ENCODE results near the gene CROCC2.

Gene CROCC2

GRCh38 chr2:240876035-240876474 lies 30.1 kb upstream of the CROCC2 start:
- DNase-seq, result no peak

GRCh38 chr2:240876475-240877251 lies 29.5 kb upstream of the CROCC2 start:
- no peak for DNase-seq

GRCh38 chr2:240877460-240878340 lies 28.4 kb upstream of the CROCC2 start:
- no peak for DNase-seq

DNA sequence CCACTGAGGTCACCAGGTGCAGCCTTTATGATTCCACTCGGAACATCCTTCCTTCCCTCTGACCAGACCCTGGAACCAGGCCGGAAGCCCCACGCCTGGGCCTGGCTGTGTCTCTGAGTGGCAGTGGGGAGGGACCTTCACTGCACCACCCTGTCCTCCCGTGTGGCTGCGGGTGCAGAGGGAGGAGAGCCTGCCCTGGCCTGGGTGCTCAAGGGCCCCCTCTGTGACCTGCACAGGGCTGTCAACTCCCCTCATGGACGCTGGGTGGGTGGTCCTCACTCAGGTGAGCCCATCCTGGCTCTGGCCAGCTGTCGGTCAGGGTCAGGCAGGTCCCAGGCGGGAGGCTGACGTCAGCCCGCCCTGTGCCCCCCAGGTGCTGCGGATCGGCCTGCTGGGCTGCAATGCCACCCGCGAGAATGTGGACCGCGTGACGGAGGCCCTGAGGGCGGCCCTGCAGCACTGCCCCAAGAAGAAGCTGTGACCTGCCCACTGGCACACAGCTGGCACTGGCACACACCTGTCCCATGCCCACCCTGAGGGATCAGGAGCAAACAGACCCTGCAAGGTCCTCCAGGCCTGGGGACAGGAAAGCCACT lies 27.7 kb upstream of the CROCC2 start:
- DNase-seq, result no peak

DNA sequence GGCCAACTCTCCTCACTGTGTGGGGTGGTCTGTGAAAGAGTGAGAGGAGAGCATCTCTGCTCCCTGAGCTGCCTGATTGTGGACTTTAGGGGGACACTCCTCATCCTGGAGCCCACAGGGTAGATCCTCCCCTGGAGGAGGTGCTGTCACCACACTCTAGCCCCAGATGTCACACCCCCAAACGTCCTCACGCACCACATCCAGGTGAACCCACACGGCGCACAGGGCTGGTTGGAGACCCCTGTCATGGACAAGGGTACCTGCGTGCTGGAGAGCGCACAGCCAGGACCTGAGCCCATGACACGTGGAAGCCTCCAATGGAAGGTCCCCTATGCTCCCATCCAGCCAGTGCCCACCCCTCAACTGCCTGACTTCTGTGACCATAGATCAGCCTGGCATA lies 27.0 kb upstream of the CROCC2 start:
- no peak for DNase-seq

DNA sequence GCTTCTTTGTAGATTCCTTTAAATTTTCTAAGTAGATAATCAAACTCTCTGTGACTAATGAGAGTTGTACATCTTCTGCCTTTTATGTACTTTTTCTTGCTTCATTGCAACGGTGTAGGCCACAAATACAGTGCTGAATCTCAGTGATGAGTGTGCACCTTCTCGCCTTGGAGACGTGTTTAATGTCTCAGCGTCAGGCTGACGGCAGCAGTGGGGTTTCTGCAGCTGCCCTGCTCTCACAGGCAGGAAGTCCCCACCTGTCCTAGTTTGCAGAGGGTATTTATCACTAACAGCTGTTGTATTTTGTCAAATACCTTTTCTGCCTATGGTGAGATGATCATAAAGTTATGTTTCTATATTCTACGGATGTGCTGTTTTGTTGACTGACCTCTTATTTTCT lies 24.2 kb upstream of the CROCC2 start:
- DNase-seq, result no peak

DNA sequence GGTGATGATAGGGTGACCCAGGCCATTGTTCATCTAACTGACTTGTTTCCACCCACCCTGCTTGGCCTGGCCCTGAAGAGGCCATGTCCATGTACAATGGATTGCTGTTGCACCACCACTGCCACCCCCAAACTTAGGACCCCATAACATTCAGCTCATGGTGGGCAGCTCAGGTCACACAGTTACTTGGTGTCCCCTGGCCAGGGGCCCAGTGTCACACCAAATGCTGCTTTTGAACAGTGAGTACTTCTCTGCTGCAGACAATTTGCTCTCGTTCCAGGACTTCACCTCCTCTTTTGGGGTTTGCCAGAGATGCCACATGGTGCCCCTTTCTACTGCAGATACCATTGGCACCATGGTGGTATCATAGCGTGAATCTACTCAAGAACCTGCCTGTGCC lies 21.9 kb upstream of the CROCC2 start:
- no peak for DNase-seq

DNA sequence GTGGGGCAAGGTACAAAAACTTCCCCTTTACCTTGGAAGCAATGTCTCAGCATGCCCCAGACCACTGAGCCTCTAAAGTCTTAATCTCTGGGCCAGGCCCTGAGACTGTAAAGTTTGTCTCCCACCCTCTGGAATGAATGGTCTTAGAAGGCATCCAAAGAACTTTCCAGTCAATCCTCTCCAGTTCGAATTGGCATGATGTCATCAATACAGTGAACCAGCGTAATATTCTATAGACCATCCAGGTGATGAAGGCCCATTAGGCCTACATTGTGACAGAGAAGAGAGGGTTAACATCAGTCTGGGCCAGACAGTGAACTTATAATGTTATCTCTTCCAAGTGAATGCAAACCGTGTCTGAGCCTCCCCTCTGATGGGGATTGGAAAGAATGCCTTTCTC lies 21.4 kb upstream of the CROCC2 start:
- no peak for DNase-seq

DNA sequence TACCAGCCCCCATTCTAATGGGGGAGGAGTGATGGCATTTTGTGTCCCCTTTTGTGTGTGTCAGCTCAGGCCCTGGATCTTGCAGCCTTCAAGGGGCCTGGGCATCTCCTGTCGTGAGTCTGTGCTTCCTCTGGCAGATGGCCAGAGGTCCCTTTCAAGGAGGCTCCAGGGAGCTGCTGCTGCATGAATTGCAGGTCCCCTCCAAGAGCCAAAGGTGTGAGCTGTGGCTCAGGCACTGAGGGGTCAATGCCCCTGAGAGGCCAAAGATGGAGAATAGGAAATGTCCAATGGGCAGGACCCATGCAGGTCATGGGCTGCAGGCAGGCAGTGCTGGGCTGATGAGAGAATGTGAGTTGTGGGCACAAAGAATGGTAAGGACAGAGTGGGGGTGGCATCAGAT lies 20.6 kb upstream of the CROCC2 start:
- no peak for DNase-seq

GRCh38 chr2:240886023-240886565 lies 20.0 kb upstream of the CROCC2 start:
- no peak for DNase-seq

DNA sequence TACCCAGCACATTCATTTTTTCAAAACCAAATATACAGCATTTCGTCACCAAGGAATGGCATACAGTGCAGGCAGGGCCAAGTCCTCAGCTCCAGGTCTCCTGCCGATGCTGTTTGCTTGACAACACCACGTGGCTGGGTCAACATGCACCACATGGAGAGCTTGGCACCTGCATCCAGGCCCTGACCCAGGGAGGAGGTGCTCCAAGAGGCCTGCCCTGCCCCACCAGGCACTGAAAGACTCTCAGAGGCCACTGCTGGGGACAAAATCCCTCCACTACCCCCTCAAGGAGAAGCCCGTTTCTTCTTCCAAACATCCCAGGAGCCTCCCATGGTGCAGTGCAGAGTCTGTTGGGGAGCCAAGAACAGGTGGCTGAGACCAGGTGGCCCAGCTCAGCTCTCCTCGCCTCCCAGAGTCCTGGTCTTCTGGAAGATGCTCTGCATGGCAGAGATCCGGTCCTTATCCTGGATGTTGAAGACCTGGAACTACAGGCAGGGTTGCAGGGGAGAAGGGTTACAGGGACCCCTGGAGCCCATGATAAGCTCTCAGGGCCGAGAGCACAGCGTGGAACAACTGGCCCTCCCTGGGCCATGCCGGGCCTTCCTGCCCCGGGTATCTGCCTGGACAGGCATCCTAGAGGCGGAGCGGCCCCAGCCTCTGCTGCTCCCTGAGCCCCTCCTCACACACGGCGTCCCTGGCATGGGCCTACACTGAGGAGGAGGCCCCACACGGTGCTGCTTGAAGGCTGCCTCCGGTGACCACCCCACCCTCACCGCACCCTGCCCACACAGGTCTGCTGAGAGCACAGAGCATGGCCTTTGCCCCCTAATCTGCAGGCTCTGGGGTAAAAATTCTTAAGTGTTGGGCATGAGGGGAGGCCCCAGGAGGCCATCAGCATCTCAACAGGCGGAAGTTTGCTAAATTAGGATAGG lies 19.2 kb upstream of the CROCC2 start:
- DNase-seq, result no peak

GRCh38 chr2:240887631-240888030 lies 18.5 kb upstream of the CROCC2 start:
- no peak for DNase-seq

GRCh38 chr2:240888130-240888889 lies 17.8 kb upstream of the CROCC2 start:
- no peak for DNase-seq

DNA sequence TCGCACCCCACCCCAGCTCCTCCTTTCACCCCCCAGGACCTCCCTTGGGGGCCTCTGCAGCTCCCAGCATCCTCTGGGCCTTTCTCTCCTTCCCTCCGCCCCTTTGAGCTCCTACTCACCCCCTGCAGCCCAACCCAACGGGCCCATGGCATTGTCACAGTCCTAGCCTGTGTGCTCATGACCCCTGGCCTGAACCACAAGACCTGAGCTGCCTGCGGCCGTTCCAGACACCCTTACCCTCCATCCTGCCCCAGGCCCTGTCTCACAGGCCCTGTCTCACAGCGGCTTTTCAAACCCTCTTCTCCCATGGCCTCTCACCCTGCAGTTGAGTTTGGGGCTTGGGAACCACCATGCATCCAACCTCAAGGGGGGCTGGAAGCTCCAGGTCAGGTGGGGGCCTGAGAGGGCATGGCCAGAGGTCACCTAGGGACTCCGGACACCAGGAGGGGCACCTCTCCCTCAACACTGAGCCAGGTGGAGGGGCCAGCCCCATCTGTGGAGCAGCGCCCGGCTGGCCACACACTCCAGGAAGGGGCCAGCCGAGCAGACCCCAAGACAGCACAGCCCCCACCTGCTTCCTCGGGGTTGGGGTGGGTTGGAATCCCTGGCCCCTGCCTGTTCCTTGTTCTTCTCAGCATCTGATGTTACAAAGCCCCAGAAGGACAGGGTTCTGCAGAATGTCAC lies 17.1 kb upstream of the CROCC2 start:
- no peak for DNase-seq

DNA sequence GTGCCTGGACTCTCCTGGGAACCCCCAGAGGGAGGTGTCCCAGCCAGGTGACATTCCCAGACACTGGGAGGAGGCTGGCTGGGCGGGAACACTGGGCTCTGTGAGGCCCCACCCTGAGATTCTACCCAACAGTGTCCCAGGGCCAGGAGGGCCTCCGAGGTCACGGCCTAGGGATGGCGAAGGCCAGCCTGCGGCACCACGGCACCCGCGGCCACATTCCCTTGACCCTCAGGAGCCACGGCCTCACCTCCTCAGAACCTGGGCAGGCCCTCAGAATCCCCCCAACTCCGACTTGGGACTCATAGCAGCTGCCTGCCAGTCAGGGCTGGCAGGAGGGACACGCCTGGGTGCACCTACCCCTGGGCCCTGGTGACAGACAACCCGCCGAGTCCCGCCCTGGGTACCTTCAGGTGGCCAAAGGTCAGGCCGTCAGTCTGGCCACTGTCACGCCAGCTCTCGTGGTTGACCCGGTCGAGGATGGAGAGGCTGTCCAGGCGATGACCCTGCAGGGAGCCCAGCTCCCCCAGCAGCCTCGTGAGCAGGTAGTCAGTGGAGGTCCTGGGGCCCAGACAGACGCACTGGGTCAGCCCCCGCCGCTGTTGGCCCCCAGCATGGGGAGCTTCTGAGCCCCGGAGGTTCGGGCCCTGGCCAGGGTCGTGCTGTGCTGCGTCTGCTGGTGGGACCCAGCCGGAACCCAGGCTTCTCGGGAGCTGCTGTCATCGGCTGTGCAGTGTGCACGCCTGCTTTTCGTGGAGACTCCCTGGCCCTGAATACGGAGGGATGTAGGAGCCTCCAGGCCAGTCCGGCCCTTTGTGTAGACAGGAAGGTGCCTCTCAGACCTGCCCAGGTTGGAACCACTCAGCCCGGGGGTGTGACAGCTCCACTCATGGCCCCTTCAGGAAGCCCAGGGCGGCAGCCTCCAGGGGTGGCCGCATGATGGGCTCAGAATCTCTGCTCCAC lies 16.3 kb upstream of the CROCC2 start:
- DNase-seq, result no peak

GRCh38 chr2:240890691-240891090 lies 15.4 kb upstream of the CROCC2 start:
- DNase-seq, result no peak

- no peak for DNase-seq
These were observed 14.4 kb upstream of the CROCC2 start for GRCh38 chr2:240891492-240892340.

- no peak for DNase-seq
These were observed 13.8 kb upstream of the CROCC2 start for GRCh38 chr2:240892356-240892755.

DNA sequence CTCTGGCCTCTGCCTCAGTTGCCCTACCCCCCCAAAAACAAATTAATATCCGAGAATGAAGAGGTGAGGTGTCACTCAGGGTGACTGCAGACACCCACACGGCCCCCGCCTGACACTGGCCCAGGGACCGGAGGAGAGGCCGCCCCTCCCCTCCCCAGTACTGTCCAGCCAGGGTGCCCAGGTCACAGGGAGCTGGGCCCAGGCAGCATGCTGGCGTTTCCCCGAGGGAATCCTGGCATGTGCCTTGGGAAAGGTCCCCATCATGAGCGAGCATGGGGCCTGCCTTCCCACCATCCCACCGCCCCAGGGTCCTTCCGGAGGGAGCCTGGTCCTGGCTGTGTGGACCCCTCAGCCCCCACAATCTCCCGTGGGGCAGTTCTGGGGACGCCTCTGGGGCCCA lies 13.2 kb upstream of the CROCC2 start:
- no peak for DNase-seq

Data from activated naive CD4-positive, alpha-beta T cell (primary cell).